GM12891 (cell line): Measurements from ENCODE around the gene LPCAT1.
"Not testable (repeated sequence)": the region's sequence is repeated elsewhere in the genome, so short reads cannot be mapped to it uniquely, and the experiment has no call there.

ENCODE experiments used
- DNase-seq: peaks from one replicate; pipeline ENCODE4 v3.0.0; 2011; ENCODE audit warnings: low spot score; ENCODE audit not compliant: insufficient read length
- FAIRE-seq: peaks from 2 replicates; lab custom pipeline; 2011; peaks lifted over from hg19 to GRCh38; lab: Jason Lieb, UNC
- PAX5 ChIP-seq: IDR thresholded peaks from 2 replicates; pipeline ENCODE4 v1.6.1; 2011; ENCODE audit warnings: low read length, moderate library complexity, mild to moderate bottlenecking; ENCODE audit not compliant: insufficient read depth, severe bottlenecking
- POLR2A ChIP-seq: IDR thresholded peaks from 2 replicates; pipeline ENCODE4 v1.6.1; 2011; ENCODE audit warnings: low read depth, low read length, control low read depth
- POLR2AphosphoS5 ChIP-seq: IDR thresholded peaks from 2 replicates; pipeline ENCODE4 v1.6.1; 2011; ENCODE audit warnings: low read depth, low read length, control low read depth
- POU2F2 ChIP-seq: IDR thresholded peaks from 2 replicates; pipeline ENCODE4 v1.6.1; 2011; ENCODE audit warnings: low read depth, mild to moderate bottlenecking, control low read depth, low read length, moderate library complexity
- SPI1 ChIP-seq: IDR thresholded peaks from 2 replicates; pipeline ENCODE4 v1.6.1; 2011; ENCODE audit warnings: low read depth, low read length, control low read depth
- TAF1 ChIP-seq: IDR thresholded peaks from 2 replicates; pipeline ENCODE4 v1.6.1; 2011; ENCODE audit warnings: low read depth, low read length, control low read depth

The LPCAT1 gene

GRCh38 chr5:1563617-1564181 is 39.9 kb upstream of the LPCAT1 start:
- no peak for FAIRE-seq
- no peak for DNase-seq
- TF ChIP-seq POU2F2 (no peak), TAF1 (no peak), POLR2A (no peak)

DNA sequence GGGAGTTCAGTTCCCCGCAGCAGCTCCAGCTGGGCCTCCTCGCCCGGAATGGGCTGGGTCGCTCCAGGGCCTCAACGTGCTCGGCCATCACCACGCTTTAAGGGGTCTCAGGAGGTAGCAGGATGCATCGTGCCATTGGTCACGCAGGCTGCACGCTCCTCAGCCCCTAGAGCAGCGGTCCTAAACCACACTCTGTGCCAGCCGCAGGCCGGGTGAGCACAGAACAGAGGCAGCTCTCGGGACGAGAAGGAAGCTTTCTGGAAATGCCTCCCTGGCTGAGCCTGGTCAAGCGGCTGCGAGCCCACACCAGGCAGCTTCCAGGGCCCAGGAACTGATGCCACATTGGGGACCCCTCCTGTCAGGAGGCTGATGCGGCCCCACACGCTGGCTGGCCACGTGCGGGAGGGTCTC is 39.3 kb upstream of the LPCAT1 start:
- TF ChIP-seq POLR2A (no peak), POLR2AphosphoS5 (no peak), POU2F2 (no peak), TAF1 (no peak), PAX5 (no peak), SPI1 (no peak)
- DNase-seq (no peak), FAIRE-seq (no peak)

- DNase-seq (no peak), FAIRE-seq (no peak)
- TF ChIP-seq PAX5 (no peak), POU2F2 (no peak), SPI1 (no peak), POLR2AphosphoS5 (no peak)
Observed at GRCh38 chr5:1562599-1562998, 38.8 kb upstream of the LPCAT1 start.

DNA sequence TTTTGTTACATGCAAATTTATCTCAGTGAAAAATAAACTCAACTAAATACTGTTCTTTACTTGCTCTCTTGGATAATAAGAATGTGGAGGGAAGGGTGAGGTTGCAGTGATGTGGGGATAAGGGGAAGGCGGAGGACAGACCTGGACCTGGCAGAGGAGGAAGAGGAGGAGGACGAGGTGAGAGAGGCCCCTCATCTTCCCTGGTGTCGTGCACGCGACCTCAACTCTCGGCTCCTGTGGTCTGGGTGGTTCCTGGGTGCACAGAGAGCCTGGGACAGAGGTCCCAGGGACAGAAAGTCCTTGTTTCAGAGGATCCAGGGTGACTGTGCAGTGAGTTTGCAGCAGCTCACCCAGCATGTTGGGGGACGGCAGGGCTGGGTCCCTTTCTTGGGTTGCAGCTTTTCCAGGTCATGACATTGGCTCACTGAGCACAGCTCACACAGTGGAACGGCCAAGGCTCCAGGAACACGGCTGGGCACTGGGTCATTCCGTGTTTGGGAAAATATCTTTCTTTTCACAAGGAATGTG is 37.7 kb upstream of the LPCAT1 start:
- no peak for DNase-seq
- FAIRE-seq: no peak
- TF ChIP-seq SPI1 (no peak), POLR2A (no peak), POU2F2 (no peak), POLR2AphosphoS5 (no peak), PAX5 (no peak), TAF1 (no peak)

DNA sequence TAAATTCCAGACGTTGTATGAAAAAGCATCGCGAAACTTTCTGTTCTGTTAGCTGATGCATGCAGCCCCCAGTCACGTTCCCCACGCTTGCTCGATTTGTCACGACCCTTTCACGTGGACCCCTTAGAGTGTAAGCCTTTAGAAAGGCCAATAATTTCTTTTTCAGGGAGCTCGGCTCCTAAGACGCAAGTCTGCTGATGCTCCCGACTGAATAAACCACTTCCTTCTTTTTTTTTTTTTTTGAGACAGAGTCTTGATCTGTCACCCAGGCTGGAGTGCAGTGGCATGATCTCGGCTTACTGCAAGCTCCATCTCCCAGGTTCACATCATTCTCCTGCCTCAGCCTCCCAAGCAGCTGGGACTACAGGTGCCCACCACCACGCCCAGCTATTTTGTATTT is 36.7 kb upstream of the LPCAT1 start:
- not testable (repeated sequence) for DNase-seq, FAIRE-seq

GRCh38 chr5:1558944-1559343 is 35.2 kb upstream of the LPCAT1 start:
- no peak for FAIRE-seq
- DNase-seq: no peak
- TF ChIP-seq TAF1 (no peak), SPI1 (no peak), PAX5 (no peak), POU2F2 (no peak), POLR2AphosphoS5 (no peak), POLR2A (no peak)

GRCh38 chr5:1557114-1557873 is 33.5 kb upstream of the LPCAT1 start:
- FAIRE-seq: no peak
- no peak for DNase-seq
- TF ChIP-seq POLR2A (no peak), TAF1 (no peak), POLR2AphosphoS5 (no peak), POU2F2 (no peak), SPI1 (no peak), PAX5 (no peak)

DNA sequence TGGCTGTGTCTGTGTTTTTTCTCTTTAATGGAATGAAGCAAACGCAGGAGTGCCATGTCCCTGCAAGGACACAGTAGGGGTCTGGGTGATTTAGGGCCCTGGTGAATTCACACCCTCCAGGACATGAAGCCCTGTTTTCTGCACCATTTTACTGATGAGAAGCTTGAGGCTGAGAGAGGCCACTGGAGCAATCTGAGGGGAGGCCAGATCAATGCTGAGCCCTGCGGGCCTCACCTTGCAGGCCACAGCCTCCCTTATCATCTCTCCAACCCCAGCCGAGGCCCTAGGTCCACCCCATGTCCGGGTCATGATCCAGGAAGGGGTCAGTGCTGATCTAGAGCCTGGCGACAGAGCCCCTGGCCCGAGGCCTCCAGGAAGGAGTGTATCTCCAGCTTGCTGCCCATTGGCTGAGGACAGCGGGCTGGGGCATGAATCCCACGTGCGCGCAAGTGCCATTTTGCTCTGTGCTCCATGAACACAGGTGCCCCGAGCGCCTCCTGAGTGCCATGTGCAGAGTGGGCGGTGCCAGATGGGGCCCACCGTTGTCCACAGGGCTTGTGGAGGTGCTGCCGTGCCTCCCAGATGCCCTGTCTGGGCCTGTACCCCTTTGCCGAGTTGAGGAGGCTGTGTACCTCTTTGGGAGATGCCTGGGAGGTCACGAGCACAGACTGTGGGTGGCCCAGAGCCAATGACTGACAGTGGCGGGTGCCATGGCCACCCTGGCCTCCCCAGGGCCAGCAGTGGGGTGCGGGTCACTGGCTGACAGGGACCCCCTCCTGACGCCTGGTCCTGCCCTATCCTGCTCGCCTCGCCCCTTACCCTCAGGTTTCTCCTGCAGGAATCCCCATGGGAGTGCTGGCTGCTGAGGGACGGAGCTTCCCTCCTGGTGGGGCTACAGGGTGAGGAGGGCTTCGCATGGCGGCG is 32.3 kb upstream of the LPCAT1 start:
- DNase-seq (no peak), FAIRE-seq (no peak)
- TF ChIP-seq PAX5 (no peak), SPI1 (no peak), POLR2AphosphoS5 (no peak), TAF1 (no peak), POU2F2 (no peak), POLR2A (no peak)

- TF ChIP-seq PAX5: no peak
- TF ChIP-seq TAF1: no peak
- TF ChIP-seq SPI1: no peak
- TF ChIP-seq POLR2A: no peak
- TF ChIP-seq POU2F2: no peak
- no peak for TF ChIP-seq POLR2AphosphoS5
- no peak for FAIRE-seq
Observed at GRCh38 chr5:1555011-1555807, 31.4 kb upstream of the LPCAT1 start.

More at GRCh38 chr5:1555011-1555807, 31.4 kb upstream of the LPCAT1 start:
- no peak for DNase-seq
